GM19467 (cell line): Measurements from ENCODE around the gene ESCO1.

Experiments used
- ATAC-seq: cut with Tn5 transposase; IDR thresholded peaks from one replicate; pipeline ENCODE4 v1.9.1; 2021; ENCODE audit warnings: mild to moderate bottlenecking, moderate library complexity; ENCODE audit not compliant: unreplicated experiment

ESCO1 gene

DNA sequence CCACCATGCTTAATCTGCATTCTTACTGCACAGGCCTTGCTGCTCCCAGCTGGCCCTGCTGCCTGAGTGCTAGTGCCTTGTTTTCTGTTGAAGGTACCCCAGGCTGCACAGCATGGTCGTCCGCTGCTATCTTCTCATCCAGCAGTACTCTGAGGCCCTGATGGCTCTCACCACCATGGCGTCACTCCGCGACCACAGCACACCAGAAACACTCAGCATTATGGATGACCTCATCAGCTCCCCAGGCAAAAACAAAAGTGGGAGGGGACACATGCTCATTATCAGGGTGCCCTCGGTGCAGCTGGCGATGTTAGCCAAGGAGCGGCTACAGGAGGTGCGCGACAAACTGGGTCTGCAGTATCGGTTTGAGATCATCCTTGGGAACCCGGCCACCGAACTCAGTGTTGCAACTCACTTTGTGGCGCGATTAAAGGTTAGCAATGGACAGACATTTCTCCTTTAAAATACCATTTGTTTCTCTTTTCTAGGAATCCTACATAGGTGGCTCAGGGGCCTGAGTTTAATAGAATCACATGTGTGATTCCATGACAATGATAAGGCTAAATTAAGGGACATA, 110.5 kb downstream of the ESCO1 start:
- no peak for ATAC-seq

GRCh38 chr18:21489119-21489750, 111.3 kb downstream of the ESCO1 start:
- ATAC-seq: no peak

DNA sequence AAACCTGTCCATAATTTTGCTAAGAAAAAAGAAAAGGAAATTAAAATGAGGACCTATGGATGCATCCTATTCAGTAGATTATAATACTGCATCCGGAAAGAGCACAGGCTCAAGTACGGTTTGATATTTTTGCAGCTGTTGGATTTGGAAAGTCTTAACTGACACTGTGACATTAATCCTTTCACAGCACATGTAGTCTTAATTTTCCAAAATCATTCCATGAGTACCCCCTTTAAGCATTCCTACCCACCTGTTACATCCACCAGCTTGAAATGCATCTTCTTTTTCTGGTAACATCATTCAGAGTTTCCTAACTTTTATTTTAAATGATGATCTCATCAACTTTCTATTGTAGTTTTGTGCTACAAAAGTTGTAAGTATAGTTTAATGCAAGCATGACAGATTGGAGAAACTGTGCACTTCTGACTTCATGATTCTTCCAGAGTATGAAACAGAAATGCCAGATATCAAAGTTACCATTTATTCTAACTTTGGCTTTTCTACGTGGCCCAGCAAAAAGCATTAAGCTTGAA, 113.5 kb downstream of the ESCO1 start:
- ATAC-seq: no peak

- ATAC-seq: no peak
Measured at GRCh38 chr18:21484851-21485636, 115.5 kb downstream of the ESCO1 start.

DNA sequence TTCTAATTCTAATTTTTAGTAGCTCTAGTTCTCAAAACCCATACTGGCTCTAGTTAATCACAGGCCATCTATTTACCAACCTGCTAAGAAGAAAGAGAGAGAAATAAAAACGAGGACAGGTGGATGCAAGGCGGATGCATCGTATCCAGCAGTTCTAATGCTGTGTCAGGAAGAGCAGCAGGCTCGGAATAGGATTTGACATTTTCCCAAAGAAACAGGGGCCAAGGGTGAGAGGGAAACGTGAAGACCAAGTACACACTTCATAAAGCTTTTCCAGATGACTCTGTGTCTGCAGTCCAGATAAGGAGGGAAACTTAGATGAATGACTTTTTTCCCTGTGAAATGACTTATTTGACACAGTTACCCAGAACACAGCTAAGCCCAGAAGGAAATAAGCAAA, 117.5 kb downstream of the ESCO1 start:
- no peak for ATAC-seq

- no peak for ATAC-seq
Measured at GRCh38 chr18:21481739-21482138, 118.8 kb downstream of the ESCO1 start.

- no peak for ATAC-seq
Measured at GRCh38 chr18:21479721-21480120, 120.8 kb downstream of the ESCO1 start.
